Tibial nerve (tissue), 4 donors: ENCODE results near the gene USP32. TPM values are rescaled to one million over a fixed set of nuclear protein-coding genes. Genes with fewer than 3 reads are reported as not detected.

Experiments used
- DNase-seq, 2 donors: peaks; one replicate each; pipeline ENCODE4 v3.0.0-alpha.2; 2019; ENCODE audit warnings: low spot score in 2 of 2
- H3K27ac ChIP-seq, 4 donors: fragments of 200-600 bp; sonication (generic) in 3 of 4; one replicate each; pipeline ENCODE4 v1.5.1; 2017 to 2019; ENCODE audit warnings: mild to moderate bottlenecking in 1 of 4
- H3K27me3 ChIP-seq, 2 donors: fragments of 200-600 bp; sonication (generic) in 1 of 2; one replicate each; pipeline versions ENCODE4 v1.5.1 to v1.6.0; 2017 to 2019
- H3K36me3 ChIP-seq, 3 donors: fragments of 200-600 bp; sonication (generic); one replicate each; pipeline ENCODE4 v1.5.1; 2018 to 2019
- H3K4me1 ChIP-seq, 4 donors: fragments of 200-600 bp; sonication (generic) in 3 of 4; one replicate each; pipeline ENCODE4 v1.5.1; 2017 to 2019
- H3K4me3 ChIP-seq, 4 donors: fragments of 200-600 bp; sonication (generic) in 3 of 4; one replicate each; pipeline ENCODE4 v1.5.1; 2017 to 2019; ENCODE audit warnings: mild to moderate bottlenecking in 1 of 4, moderate library complexity in 1 of 4
- H3K9me3 ChIP-seq, 4 donors: fragments of 200-600 bp; sonication (generic) in 3 of 4; one replicate each; pipeline ENCODE4 v1.5.1; 2017 to 2019
- EP300 ChIP-seq, 2 donors: sonication (generic); formaldehyde crosslinking; IDR thresholded peaks; one replicate each; pipeline ENCODE4 v1.6.1; 2017; ENCODE audit warnings: antibody characterized with exemption in 2 of 2, mild to moderate bottlenecking in 1 of 2
- POLR2A ChIP-seq, 2 donors: fragments of 450-650 bp; IDR thresholded peaks; one replicate each; pipeline ENCODE4 v1.6.1; 2017; ENCODE audit warnings: antibody characterized with exemption in 2 of 2, mild to moderate bottlenecking in 2 of 2, moderate library complexity in 2 of 2
- WGBS, 2 donors: methylation state at CpG; one replicate each; pipeline ENCODE4 v1.1.5; 2018; 5-methylcytosine and 5-hydroxymethylcytosine counted together
- total RNA-seq, 4 donors: library from RNA; depleted of rRNA; stranded (reverse); fragments of >200 nt; gene quantifications; one replicate each; pipeline ENCODE4 v1.1.0, GENCODE V29; 2016
- TF ChIP-seq, protein P1 (sequence below), 5 experiments: fragments of 200-600 bp in 3 of 5; fragments of 450-650 bp in 2 of 5; sonication (generic) in 3 of 5; IDR thresholded peaks; one replicate each; pipeline ENCODE4 v1.5.1; 2016 to 2019; ENCODE audit warnings: antibody characterized with exemption in 5 of 5, mild to moderate bottlenecking in 3 of 5, moderate library complexity in 2 of 5

The USP32 gene
- total RNA-seq, 4 donors from 2014 or later, result 49.6 to 64.7 (median 56.5) TPM

- 95 to 97% methylated on average over 1 of the region's 1 CpG for WGBS, 2 donors
- Histone ChIP-seq H3K4me1 (no peaks in the 10 kb centered on the region), H3K4me3 (no peak overlapping the region), H3K27ac (no peak overlapping the region), H3K9me3 (no peaks in the 10 kb centered on the region), H3K27me3 (no peaks in the 10 kb centered on the region), H3K36me3 (peaks cover 0 to 55% (median 5%) of the 10 kb centered on the region in 3 donors)
- DNase-seq, result no peak
- TF ChIP-seq POLR2A (IDR thresholded peaks at IDR 0.05), result no peak
- TF ChIP-seq, protein P1, sequence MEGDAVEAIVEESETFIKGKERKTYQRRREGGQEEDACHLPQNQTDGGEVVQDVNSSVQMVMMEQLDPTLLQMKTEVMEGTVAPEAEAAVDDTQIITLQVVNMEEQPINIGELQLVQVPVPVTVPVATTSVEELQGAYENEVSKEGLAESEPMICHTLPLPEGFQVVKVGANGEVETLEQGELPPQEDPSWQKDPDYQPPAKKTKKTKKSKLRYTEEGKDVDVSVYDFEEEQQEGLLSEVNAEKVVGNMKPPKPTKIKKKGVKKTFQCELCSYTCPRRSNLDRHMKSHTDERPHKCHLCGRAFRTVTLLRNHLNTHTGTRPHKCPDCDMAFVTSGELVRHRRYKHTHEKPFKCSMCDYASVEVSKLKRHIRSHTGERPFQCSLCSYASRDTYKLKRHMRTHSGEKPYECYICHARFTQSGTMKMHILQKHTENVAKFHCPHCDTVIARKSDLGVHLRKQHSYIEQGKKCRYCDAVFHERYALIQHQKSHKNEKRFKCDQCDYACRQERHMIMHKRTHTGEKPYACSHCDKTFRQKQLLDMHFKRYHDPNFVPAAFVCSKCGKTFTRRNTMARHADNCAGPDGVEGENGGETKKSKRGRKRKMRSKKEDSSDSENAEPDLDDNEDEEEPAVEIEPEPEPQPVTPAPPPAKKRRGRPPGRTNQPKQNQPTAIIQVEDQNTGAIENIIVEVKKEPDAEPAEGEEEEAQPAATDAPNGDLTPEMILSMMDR (IDR thresholded peaks at IDR 0.05), result no peak
- TF ChIP-seq EP300 (IDR thresholded peaks at IDR 0.05), result no peak
Measured at GRCh38 chr17:60260540-60260939, 131.4 kb downstream of the USP32 start.

- H3K4me3 ChIP-seq, result no peak overlapping the region
- no peak overlapping the region for H3K27ac ChIP-seq
- peaks cover 0 to 44% (median 5%) of the 10 kb centered on the region in 3 donors for H3K36me3 ChIP-seq
- H3K27me3 ChIP-seq, result no peaks in the 10 kb centered on the region
- WGBS, 2 donors, result 92 to 95% methylated on average over 3 of the region's 3 CpGs
- no peaks in the 10 kb centered on the region for H3K9me3 ChIP-seq
- no peaks in the 10 kb centered on the region for H3K4me1 ChIP-seq
- no peak for TF ChIP-seq POLR2A (IDR thresholded peaks at IDR 0.05)
- TF ChIP-seq EP300 (IDR thresholded peaks at IDR 0.05), result no peak
- TF ChIP-seq, protein P1 (IDR thresholded peaks at IDR 0.05), result no peak
- DNase-seq, result no peak
Measured at GRCh38 chr17:60258313-60258712, 133.6 kb downstream of the USP32 start.

DNA sequence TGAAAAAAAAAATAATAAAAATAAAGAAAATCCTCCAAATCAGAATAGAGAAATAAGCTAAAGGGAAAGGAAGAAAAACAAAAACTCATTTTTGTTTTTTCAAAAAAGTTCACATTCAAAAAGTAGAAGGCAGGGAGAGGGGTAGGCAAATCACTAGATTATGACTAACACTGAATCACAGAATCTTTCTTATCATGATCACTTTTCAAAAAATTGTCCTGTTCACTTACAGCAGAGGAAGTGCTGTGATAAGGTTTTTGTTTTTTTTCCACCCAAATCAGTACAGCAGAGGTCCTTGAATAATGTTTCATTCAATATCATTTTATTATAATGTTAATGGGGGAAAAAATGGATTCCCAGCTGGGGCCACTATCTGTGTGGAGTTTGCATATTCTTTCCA, 135.8 kb downstream of the USP32 start:
- no peak for TF ChIP-seq EP300 (IDR thresholded peaks at IDR 0.05)
- TF ChIP-seq, protein P1 (IDR thresholded peaks at IDR 0.05), result no peak
- no peak for TF ChIP-seq POLR2A (IDR thresholded peaks at IDR 0.05)
- Histone ChIP-seq H3K4me1 (no peaks in the 10 kb centered on the region), H3K4me3 (no peak overlapping the region), H3K36me3 (peaks cover 0 to 35% (median 5%) of the 10 kb centered on the region in 3 donors), H3K27me3 (no peaks in the 10 kb centered on the region), H3K27ac (no peak overlapping the region), H3K9me3 (no peaks in the 10 kb centered on the region)
- DNase-seq, result no peak

- TF ChIP-seq POLR2A (IDR thresholded peaks at IDR 0.05), result no peak
- no peak for TF ChIP-seq EP300 (IDR thresholded peaks at IDR 0.05)
- TF ChIP-seq, protein P1 (IDR thresholded peaks at IDR 0.05), result no peak
- H3K4me3 ChIP-seq, result no peak overlapping the region
- no peaks in the 10 kb centered on the region for H3K27me3 ChIP-seq
- H3K4me1 ChIP-seq, result peaks cover 0 to 8% (median 0%) of the 10 kb centered on the region in 4 donors
- no peaks in the 10 kb centered on the region for H3K9me3 ChIP-seq
- no peak for DNase-seq
- H3K27ac ChIP-seq, result no peak overlapping the region
- peaks cover 0 to 24% (median 0%) of the 10 kb centered on the region in 3 donors for H3K36me3 ChIP-seq
- WGBS, 2 donors, result 89 to 99% methylated on average over 2 of the region's 2 CpGs
Measured at GRCh38 chr17:60253048-60253447, 138.9 kb downstream of the USP32 start.

- Histone ChIP-seq H3K4me3 (no peak overlapping the region), H3K4me1 (peaks cover 0 to 8% (median 0%) of the 10 kb centered on the region in 4 donors), H3K9me3 (no peaks in the 10 kb centered on the region), H3K27me3 (no peaks in the 10 kb centered on the region), H3K36me3 (peaks cover 0 to 18% (median 0%) of the 10 kb centered on the region in 3 donors), H3K27ac (no peak overlapping the region)
- 85 to 86% methylated on average over 1 of the region's 1 CpG for WGBS, 2 donors
- DNase-seq, result no peak
- TF ChIP-seq EP300 (IDR thresholded peaks at IDR 0.05), result no peak
- TF ChIP-seq, protein P1 (IDR thresholded peaks at IDR 0.05), result no peak
Measured at GRCh38 chr17:60252459-60252858, 139.5 kb downstream of the USP32 start.
